Measurements from ENCODE around the gene SMC1B.

The SMC1B gene

DNA sequence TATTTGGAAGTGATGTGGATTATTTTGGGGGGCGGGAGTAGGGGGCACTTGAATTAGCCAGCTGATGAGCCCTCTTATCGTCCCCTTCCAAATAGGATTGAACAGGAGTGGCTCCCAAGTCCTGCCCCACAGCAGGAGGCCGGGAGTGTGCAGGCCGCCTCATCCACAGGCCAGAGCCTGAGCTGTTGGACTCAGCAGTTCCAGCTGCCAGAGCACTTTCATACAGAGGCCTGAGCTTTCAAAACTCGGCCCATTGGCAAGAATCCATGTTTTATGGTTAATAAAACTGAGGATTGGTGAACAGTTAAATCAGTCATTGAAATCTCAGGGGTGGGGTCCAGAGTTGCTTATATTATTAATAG, 94.1 kb downstream of the SMC1B start:
- H3K36me3 Mint-ChIP-seq (ENCODE audit: low read depth) = peaks cover 9% of the 10 kb centered on the region
- DNase-seq = no peak
- ATAC-seq = no peak

DNA sequence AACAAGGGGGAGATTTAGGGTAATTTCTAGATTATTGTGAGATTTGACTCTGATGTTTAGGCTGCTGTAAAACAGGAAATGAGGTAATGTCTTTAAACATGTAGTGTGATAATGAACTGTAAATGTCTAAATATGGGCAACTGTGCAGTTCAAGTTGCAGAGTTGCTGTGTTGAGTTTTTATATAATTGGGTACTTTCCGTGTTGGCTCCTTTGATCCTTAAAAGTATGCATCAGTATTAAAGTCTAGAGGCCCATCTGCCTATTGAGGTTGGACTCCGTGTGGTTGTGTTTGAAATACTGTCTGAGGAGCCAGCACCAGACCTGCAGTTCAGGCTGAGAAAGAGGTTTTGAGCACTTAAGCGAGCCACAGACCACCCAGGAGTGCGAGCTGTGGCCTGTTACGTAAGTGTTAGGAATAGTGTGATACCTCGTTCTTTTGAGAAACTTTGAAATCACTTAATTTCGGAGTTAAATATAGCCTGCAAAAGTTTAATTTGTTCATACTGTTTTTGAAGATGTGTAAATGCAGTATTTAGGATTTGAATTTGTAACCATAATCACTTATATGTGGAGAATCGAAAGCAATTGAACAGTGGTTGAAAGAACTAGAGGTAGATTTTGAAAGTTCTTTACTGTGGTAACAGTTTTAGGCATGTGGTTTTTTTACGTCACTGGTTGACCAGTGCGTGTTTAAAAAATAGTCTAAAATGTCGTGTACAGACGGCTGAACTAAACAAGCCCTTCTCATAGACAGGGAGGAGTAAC, 94.7 kb downstream of the SMC1B start:
- Mint-ChIP-seq H3K4me1 (peaks cover 67% of the 10 kb centered on the region), H3K27ac (peak overlapping the region; percentile 97), H3K36me3 (ENCODE audit: low read depth) (peaks cover 9% of the 10 kb centered on the region), H3K4me3 (peak overlapping the region; percentile 82), H3K9me3 (no peaks in the 10 kb centered on the region), H3K27me3 (no peaks in the 10 kb centered on the region)
- DNase-seq (peak; percentile 33), ATAC-seq (peak; percentile 53)

More for the DNA sequence above, 94.1 kb downstream of the SMC1B start:
- peaks cover 69% of the 10 kb centered on the region for H3K4me1 Mint-ChIP-seq
- no peaks in the 10 kb centered on the region for H3K9me3 Mint-ChIP-seq
- peak overlapping the region; percentile 97 for H3K27ac Mint-ChIP-seq
- H3K27me3 Mint-ChIP-seq = no peaks in the 10 kb centered on the region
- H3K4me3 Mint-ChIP-seq = peak overlapping the region; percentile 82

DNA sequence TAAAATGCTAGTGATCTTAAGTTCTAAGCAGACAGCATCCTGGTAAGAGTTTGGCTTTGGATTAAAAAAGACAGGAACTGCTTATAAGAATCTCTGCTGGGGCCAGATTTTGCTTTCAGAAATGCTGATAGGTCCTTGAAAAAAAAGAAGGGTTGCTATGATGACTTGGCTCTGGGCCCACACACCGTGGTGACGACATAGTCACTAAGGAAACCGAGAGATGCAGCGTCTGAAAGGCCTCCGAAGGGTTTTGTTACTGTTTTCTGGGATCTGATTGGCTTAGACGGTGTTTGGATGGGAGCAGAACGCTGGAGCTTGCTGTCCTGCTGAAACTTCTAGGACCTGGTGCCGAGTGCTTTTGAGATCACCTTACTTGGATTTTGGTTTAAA, 95.2 kb downstream of the SMC1B start:
- Mint-ChIP-seq H3K36me3 (ENCODE audit: low read depth) (peaks cover 5% of the 10 kb centered on the region), H3K4me3 (peak overlapping the region; percentile 82), H3K9me3 (no peaks in the 10 kb centered on the region)

DNA sequence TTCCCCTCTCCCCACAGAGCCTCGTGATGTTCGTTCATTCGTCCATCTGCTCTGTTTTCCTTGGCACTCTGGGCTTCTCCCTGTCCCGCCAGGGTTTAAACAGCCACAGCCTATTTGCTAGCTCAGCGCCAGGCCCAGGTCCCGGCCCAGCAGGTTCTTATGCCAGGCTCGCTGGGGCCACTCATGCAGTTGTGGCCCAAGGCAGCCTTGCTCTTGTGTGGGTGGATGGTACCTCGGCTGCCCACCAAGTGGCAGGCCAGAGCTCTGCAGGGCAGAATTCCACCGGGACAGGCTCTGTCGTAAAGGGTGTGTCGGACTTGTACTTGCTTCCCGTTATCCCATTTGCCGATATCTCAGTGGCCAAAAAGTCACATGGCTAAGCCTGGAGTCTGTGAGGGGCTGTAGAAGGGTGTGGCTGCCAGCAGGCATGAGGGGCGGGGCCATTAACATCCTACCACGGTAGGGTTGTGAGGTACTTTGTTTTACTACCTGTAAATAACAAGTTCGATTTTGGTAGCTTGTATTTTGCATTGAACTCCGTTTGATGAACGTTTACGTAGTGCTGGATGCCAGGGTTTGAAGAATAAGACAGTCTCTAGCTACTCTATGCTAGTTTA, 95.7 kb downstream of the SMC1B start:
- Mint-ChIP-seq H3K9me3 (no peaks in the 10 kb centered on the region), H3K27ac (peak overlapping the region; percentile 97), H3K36me3 (ENCODE audit: low read depth) (peaks cover 6% of the 10 kb centered on the region), H3K4me3 (peak overlapping the region; percentile 82), H3K4me1 (peaks cover 72% of the 10 kb centered on the region), H3K27me3 (no peaks in the 10 kb centered on the region)
- DNase-seq (no peak), ATAC-seq (no peak)

More for the DNA sequence above, 95.2 kb downstream of the SMC1B start:
- Mint-ChIP-seq H3K27ac (peak overlapping the region; percentile 97), H3K4me1 (peaks cover 67% of the 10 kb centered on the region), H3K27me3 (no peaks in the 10 kb centered on the region)
- DNase-seq (peak; percentile 82), ATAC-seq (peak; percentile 85)

DNA sequence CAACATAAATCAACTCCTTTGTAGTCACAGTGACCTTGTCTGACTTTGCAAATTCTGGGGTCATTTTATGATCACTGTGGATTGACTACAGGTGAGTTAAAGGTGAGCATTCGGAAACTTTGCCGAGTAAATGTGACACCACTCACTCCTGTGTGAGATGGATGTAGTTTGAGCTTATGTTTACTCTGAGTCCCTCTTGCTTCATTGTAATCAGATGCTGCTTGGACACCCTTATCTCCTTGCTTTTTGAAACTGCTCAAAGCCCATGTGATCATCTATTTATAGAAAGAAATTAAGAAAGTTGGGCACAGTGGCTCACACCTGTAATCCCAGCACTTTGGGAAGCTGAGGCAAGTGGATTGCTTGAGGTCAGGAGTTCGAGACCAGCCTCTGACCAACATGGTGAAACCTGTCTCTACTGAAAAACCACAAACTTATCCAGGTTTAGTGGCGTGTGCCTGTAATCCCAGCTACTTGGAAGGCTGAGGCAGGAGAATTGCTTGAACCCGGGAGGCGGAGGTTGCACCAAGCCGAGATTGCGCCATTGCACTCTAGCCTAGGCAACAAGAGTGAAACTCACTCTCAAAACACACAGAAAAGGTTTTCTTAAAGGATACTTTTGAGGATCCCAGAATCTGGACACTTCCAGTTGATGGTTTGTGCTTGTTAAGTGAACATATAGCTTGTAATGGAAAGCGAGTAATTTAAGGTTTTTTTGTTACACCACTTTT, 96.4 kb downstream of the SMC1B start:
- Mint-ChIP-seq H3K4me3 (no peak overlapping the region), H3K9me3 (no peaks in the 10 kb centered on the region), H3K36me3 (ENCODE audit: low read depth) (peaks cover 2% of the 10 kb centered on the region), H3K27me3 (no peaks in the 10 kb centered on the region), H3K27ac (no peak overlapping the region), H3K4me1 (peaks cover 76% of the 10 kb centered on the region)
- no peak for ATAC-seq
- no peak for DNase-seq

DNA sequence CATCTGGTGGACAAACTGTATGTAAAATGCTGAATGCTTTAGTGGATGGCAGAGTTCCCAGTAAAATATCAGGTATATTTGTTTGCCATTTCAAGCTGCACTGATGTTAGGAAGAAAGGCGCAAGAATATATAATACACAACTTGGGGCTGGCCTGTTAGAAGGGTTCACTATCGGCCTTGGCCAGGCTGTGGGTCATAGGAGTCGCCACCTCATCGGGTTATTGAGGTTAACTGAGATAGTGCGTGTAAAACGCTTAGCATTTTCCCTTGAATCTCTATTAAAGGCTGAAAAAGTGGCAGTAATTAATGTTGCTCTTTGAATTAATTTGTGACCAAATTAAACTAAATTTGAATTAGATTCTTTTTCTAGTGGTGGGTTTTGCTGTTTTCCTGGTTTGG, 98.6 kb downstream of the SMC1B start:
- peaks cover 2% of the 10 kb centered on the region for H3K36me3 Mint-ChIP-seq (ENCODE audit: low read depth)
- DNase-seq = no peak
- no peak overlapping the region for H3K27ac Mint-ChIP-seq
- peaks cover 81% of the 10 kb centered on the region for H3K4me1 Mint-ChIP-seq
- H3K9me3 Mint-ChIP-seq = no peaks in the 10 kb centered on the region
- H3K4me3 Mint-ChIP-seq = no peak overlapping the region
- no peak for ATAC-seq
- no peaks in the 10 kb centered on the region for H3K27me3 Mint-ChIP-seq

DNA sequence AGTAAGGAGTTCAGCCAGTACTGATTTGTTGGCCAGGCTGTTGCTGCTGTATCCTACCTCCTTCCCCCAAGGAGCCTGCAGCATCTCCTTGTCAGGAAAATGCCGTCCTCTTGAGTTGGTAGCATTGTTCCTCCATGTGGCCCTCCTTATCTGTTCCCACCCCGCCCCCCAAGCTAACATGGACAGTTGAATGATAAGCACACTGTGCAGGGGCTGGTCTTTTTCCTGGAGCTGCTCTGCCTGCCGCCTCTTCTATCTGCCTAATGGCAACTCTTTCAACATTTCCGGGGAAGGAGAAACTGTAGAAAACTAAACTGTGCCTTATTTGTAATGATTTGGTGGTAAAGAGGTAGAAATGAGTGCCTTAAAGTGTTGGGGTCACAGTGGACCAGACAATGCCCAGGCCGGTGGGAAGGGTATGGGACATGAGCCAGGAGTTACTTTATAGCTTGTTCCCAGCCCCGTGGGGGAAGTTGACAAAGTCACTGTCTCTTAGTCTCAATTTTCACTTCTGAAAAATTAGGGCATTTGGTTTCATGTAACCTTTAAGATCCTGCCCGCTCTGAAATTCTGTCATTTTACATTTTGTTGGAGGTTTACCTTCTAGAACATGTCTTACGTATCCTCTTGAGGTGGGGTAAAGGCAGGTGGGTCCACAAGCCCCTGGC, 99.2 kb downstream of the SMC1B start:
- H3K9me3 Mint-ChIP-seq = no peaks in the 10 kb centered on the region
- DNase-seq (no peak), ATAC-seq (no peak)
- peaks cover 2% of the 10 kb centered on the region for H3K36me3 Mint-ChIP-seq (ENCODE audit: low read depth)
- no peaks in the 10 kb centered on the region for H3K27me3 Mint-ChIP-seq
- no peak overlapping the region for H3K27ac Mint-ChIP-seq
- H3K4me1 Mint-ChIP-seq = peaks cover 78% of the 10 kb centered on the region
- no peak overlapping the region for H3K4me3 Mint-ChIP-seq

DNA sequence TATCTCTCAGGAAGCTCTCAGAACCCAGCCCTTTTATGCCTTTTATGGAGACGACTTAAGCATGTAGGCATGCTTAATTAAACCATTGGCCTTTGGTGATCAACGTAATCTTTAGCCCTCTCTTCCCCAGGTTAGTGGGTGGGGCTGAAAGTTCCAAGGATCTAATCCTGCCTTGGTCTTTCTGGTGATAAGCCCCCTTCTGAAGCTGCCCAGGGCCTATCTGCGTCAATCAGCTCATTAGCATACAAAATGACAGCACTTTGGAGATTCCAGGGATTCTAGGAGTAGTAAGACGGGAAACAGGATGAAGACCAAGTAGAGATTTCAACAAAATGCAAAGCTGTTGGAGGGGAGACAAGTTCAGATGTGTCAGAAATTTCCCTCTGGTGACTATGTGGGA, 100.5 kb downstream of the SMC1B start:
- Mint-ChIP-seq H3K4me1 (peaks cover 76% of the 10 kb centered on the region), H3K27ac (no peak overlapping the region), H3K36me3 (ENCODE audit: low read depth) (peaks cover 2% of the 10 kb centered on the region), H3K4me3 (no peak overlapping the region), H3K27me3 (no peaks in the 10 kb centered on the region), H3K9me3 (no peaks in the 10 kb centered on the region)
- no peak for ATAC-seq
- DNase-seq = no peak

DNA sequence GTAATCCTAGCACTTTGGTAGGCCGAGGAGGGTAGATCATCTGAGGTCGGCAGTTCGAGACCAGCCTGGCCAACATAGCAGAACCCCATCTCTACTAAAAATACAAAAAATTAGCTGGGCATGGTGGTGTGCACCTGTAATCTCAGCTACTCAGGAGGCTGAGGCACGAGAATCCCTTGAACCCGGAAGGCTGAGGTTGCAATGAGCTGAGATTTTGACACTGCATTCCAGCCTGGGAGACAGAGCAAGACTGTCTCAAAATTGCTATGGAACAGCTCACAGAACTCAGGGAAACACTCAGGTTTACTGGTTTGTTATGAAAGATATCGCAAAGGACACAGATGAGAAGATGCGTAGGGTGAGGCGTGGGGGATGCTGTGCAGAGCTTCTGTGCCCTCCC, 101.0 kb downstream of the SMC1B start:
- no peak for ATAC-seq
- H3K4me3 Mint-ChIP-seq = no peak overlapping the region
- H3K27me3 Mint-ChIP-seq = no peaks in the 10 kb centered on the region

DNA sequence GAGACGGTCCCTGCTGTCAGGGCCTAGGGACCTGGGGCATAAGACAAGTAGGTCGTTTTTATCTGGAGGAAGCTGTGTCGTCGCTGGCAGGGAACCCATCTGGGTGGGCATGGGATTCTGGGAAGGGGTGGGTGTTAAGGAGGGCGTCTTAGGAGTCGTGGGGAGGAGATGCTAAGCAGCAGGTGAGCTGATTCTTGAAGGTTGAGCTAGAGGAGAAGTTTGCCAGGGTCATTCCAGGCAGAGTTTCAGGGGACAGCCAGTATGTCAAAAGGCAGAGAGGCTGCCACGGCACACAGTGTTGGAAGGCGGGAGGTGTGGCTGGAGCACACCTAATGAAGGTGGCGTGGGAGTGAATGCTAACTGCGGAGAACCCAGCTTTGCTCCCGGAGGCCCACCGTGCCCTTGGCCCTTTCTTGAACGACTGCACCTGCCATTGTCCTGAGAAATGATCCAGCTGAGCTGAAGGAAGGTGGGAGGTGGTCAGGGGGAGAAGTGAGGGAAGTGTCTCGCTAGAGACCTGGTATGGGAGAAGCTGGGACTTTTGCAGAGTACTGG, 102.3 kb downstream of the SMC1B start:
- H3K4me1 Mint-ChIP-seq = peaks cover 58% of the 10 kb centered on the region
- ATAC-seq = no peak

More for the DNA sequence above, 101.0 kb downstream of the SMC1B start:
- H3K27ac Mint-ChIP-seq = no peak overlapping the region
- H3K9me3 Mint-ChIP-seq = no peaks in the 10 kb centered on the region
- no peak for DNase-seq
- H3K4me1 Mint-ChIP-seq = peaks cover 72% of the 10 kb centered on the region
- peaks cover 2% of the 10 kb centered on the region for H3K36me3 Mint-ChIP-seq (ENCODE audit: low read depth)

DNA sequence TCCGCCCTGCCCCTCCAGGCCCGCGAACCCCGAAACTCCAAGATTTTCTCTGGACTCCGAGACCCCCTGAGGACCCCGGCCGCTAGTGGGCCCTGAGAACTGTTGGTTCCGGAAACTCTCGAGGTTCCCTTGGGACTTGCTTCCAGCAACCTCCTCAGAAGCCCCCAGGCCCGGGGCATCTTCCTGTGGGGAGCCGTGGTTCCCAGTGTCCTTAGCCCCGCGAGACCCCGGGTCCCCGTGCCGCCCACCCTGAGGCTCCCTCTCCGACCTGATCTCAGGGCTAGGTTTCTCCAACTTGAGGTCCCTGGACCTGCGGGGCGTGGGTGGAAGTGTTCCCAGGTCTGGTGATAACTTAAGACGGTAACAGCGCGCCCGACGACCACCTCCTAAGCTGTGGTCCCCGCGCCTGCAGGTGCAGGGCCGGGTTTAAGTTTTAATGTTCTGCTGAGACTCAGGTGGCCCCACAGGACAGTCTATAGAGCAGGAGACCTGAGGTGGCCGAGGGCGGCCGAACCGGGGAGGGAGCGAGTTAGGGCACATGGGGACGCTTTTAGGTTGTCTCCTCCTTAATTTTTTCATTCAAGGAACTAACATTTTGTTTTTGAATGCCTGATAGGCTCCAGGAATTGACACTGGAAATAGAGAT, 102.9 kb downstream of the SMC1B start:
- Mint-ChIP-seq H3K4me1 (peaks cover 53% of the 10 kb centered on the region), H3K27ac (peak overlapping the region; percentile 85)
- no peak for ATAC-seq

More for the DNA sequence above, 102.3 kb downstream of the SMC1B start:
- peak overlapping the region; percentile 87 for H3K4me3 Mint-ChIP-seq
- H3K36me3 Mint-ChIP-seq (ENCODE audit: low read depth) = peaks cover 2% of the 10 kb centered on the region
- no peaks in the 10 kb centered on the region for H3K27me3 Mint-ChIP-seq
- DNase-seq = no peak
- H3K27ac Mint-ChIP-seq = peak overlapping the region; percentile 85
- no peaks in the 10 kb centered on the region for H3K9me3 Mint-ChIP-seq

DNA sequence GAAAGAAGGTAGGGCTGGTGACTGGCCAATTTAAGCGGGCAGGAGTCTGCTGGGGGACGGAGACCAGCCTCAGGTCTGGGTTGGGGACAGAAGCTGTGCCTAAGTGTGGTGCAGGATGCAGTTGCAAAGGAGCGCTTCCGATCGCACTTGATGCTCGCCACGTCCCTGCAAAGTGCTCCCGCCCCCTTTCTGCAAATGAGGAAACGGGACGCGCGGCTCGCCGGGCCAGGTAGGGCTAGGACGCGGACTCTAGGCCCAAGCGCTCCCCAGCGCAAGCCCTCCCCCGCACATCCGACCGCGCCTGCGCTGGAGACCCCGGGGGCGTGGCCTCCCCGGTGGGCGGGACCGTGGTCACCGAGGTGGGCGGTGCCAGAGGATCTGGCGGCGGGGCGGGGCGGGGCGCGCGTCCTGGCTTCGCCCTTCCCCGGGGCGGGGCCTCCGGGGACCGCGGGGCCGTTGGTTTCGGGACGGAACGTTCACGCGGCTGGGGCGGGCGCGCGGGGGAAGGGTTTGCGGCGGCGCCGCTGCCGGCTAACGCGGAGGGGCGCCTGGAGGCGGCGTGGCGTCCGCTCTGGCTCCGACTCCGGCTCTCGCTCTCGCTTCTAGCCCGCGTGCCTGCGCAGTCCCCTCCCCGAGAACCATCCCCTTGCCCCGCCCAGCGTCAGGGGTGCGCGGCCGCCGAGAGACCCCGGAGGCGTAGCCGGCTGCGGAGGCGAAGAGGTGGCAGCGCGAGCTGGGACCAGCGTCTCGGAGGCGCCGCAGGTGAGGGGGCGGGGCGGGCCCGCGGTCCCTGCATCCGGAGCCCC, 103.8 kb downstream of the SMC1B start, which contains the start of gene FAM118A:
Gene FAM118A (plus strand): TSS at position 513 of the 806 bp plus-strand sequence. CDS start 12,446 bp downstream, outside the sequence.
- H3K27me3 Mint-ChIP-seq = no peaks in the 10 kb centered on the region
- ATAC-seq = peak; percentile 80
- H3K4me3 Mint-ChIP-seq = peak within 1 kb of the TSS; percentile 87
- peak within 1 kb of the TSS; percentile 94 for H3K27ac Mint-ChIP-seq
- peak; percentile 98 for DNase-seq
- H3K4me1 Mint-ChIP-seq = peaks cover 48% of the 10 kb centered on the region
- H3K36me3 Mint-ChIP-seq (ENCODE audit: low read depth) = peaks cover 2% of the 10 kb centered on the region
- no peaks in the 10 kb centered on the region for H3K9me3 Mint-ChIP-seq

More for the DNA sequence above, 102.9 kb downstream of the SMC1B start:
- DNase-seq = peak; percentile 26
- Mint-ChIP-seq H3K36me3 (ENCODE audit: low read depth) (peaks cover 2% of the 10 kb centered on the region), H3K27me3 (no peaks in the 10 kb centered on the region), H3K9me3 (no peaks in the 10 kb centered on the region), H3K4me3 (peak overlapping the region; percentile 87)

DNA sequence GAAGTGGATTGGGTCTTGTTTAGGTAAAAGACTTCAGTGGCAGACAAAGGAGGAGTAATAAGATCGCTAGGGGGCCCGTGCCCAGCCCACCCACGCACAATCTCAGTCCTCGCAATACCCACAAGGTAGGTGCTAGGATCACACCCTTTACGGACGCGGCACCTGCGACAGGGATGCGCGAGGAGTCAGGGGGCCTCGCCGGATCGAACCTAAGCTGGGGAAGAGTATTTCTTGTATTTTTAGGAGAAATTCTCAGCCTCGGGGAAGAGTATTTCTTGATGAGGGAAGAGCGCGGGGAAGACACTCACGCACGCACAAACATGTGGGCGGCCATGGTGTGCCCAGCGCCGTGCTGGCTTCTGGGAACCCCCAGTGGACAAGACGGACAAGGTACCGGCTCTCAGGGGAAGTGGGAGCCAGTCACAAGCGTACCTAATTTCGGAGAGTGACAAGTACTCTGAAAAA, 104.4 kb downstream of the SMC1B start:
- ATAC-seq = no peak
- peak; percentile 28 for DNase-seq
- Mint-ChIP-seq H3K9me3 (no peaks in the 10 kb centered on the region), H3K4me3 (peak overlapping the region; percentile 87), H3K4me1 (peaks cover 42% of the 10 kb centered on the region), H3K27ac (peak overlapping the region; percentile 94), H3K36me3 (ENCODE audit: low read depth) (peaks cover 2% of the 10 kb centered on the region), H3K27me3 (no peaks in the 10 kb centered on the region)

Measured in activated naive CD8-positive, alpha-beta T cell treated with anti-CD3 and anti-CD28 coated beads, Interleukin-2, amount 50 U/mL, for 24 hours (primary cell).